NCI-H2081 treated with DMSO at 0.1 percent for 48 hours (cell line): ENCODE results near the gene LMO4.

ENCODE experiments used
- DNase-seq: peaks from one replicate; lab custom pipeline; 2025; lab: John Stamatoyannopoulos, UW

Gene LMO4

DNA sequence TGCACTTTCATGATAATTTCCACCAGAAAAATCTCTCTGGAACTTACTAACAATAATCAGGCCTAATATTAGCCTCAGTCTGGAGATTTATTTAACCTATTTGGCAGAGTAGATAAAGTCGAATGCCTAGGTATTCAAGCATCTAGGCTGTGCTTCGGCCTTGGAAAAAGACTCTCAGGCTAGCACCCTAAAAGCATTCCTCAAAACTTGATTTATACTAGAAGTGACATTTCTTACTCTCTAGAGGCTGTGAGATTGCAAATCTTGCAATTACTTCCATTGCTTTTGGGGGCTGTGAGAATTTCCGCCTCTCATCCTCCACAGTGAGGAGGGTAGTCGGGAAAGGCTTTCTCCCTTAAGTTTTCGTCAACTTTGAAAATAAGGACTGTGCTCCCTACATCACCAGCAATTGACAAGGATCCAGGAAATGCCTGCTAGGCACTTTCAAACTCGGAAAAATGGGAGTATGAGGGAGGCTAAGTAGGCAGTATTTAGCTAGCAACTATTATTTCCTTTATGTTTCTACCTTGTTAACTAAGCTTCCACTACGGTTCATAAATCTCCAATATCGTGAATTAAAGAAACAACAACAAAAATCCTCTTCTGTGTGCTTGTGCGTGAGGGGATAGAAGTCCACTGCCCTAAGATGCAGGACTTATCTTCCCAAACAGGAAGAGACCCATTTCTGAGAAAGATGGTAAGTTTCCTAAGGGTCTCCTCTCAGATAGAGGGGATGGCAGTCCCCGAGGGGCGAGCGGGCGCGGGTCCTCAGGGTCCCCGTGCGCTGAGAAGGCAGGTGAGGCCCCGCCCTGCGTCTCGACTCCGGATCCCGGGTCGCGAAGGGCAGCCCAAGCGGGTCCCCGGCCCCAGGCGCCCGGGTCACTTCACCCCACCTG lies 1.1 kb upstream of the LMO4 start:
- no peak for DNase-seq

DNA sequence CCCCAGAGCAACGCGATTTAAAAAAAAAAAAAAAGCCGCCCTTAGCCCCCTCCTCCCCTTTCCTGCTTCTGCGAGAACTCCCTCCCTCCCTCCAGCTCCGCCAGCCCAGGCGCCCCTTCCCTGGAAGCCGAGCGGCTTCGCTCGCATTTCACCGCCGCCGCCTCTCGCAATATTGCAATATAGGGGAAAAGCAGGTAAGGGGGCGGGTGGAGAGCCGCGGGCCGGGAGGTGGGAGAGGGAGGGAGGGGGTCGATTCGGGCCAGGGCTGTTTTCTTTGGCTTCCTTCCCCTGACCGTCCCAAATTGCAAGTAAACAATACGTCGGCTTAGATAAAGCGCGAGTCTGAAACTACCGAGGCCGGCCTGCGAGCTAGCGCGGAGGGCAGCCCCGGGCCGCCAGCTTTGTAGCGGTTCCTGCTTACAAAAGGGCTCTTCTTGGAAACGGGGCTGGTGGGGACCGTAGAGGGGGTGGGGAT lies 408 bp downstream of the LMO4 start:
- no peak for DNase-seq

DNA sequence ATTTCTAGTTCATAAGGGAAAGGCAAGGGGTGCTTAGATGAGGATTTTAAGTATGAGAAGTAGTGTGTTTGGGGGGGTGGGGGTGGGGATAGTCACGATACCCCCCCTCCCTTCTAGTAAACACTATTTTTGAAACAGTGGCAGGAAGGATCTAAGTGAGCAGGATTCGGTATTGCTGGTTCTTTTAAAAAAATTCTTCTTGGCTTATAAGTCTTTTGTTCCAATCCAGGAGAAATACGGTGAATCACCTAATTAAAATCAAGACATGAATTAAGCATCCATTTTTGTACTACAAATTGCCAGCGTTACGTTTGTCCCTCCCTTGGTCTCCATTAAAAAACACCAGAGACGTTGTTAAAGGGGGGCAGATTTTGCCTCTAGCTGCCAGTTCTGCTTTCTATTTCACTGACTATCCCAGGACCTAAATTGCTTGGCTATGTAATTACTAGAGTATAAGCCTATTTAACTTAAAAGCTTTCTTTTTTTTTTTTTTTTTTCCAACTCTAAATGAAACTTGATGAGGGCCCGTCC lies 911 bp downstream of the LMO4 start:
- no peak for DNase-seq

DNA sequence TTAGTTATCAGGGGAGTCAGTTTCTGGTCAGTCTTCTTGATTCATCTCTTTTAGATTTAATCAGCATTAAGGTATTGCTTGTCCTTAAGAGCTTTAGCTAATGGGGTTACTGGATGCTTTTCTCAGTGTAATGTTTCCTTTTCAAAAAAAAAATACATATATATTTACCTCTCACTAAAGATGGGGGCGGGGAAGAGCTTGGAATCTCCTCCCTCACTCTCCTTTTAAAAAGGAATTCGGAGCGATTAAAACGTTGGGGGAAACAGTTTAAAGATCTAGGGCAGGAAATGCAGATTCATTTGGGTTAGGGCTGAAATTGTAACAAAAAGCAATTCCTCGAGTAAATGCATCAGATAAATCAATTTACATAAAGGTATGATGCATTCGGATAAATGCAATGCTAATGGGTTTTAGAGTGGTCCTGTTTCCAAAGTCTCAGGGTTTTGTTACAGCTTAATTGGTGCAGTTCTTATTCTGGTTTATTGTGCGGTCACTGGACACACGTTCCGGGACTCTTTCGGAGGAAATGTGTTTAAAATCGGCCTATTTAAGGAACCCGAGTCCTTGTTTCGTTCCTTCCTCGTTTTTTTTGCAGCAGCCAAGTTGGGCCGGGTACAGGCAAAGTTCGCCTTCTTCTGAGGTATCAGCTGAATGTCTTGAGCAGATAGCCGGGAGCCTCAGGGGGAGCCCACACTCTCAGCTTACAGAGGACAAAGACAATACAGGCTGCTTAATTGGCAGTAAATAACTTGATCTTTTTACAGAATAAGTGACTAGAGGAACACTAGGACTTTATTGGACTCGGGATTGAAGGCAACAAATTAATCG lies 1.6 kb downstream of the LMO4 start:
- DNase-seq: no peak

DNA sequence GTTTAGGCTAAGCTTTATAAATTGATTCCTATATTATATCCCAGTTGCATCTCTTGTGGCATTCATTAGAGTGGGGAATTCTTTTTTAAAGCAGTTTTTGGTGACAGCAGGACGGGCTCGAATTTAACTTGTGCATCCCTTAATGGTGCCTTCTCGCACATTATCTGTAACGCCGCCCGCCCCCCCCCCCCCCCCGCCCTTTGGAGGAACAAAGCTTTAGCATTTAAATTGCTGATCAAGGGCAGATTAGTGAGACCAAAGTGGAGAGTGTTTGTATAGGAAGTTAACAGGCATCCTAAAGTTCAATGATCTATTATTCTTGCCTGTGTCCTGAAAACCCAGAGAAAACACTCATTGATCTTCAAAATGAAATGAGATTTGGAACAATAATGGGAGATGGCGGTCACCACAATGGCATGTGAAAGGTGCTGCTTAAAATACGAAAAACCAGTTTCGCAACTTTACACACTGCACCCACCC lies 2.2 kb downstream of the LMO4 start:
- no peak for DNase-seq

DNA sequence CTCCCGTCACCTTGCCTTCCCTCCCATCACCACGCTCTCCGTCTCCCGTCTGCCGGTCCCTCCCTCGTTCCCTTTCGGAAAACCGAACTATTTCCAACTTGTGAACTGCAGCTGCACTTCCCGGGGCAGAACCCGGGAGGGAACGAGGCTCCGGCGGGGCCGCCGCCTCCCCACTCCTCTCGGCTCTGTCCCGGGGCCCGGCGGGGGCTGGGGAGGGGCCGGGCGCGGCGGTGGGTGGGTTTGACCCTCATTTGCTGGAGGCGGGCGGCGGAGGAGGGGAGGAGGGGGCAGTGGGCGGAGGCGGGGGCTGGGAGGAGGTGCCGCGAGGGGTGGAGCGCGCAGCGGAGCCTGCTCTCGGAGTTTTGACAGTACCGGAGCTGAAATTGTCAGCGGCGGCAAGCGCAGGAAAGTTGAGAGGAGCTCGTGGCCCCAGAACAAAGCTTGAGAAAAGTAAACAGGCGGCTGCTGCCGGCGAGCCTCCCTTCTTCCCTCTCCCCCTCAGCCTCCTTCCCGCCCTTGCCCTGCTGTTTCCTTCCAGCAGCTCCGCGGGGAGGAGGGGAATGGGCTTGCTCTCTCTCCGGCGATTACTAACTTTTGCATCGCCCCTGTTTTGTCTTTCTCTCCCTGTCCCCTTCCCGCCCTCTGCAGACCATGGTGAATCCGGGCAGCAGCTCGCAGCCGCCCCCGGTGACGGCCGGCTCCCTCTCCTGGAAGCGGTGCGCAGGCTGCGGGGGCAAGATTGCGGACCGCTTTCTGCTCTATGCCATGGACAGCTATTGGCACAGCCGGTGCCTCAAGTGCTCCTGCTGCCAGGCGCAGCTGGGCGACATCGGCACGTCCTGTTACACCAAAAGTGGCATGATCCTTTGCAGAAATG lies 2.9 kb downstream of the LMO4 start:
- no peak for DNase-seq

DNA sequence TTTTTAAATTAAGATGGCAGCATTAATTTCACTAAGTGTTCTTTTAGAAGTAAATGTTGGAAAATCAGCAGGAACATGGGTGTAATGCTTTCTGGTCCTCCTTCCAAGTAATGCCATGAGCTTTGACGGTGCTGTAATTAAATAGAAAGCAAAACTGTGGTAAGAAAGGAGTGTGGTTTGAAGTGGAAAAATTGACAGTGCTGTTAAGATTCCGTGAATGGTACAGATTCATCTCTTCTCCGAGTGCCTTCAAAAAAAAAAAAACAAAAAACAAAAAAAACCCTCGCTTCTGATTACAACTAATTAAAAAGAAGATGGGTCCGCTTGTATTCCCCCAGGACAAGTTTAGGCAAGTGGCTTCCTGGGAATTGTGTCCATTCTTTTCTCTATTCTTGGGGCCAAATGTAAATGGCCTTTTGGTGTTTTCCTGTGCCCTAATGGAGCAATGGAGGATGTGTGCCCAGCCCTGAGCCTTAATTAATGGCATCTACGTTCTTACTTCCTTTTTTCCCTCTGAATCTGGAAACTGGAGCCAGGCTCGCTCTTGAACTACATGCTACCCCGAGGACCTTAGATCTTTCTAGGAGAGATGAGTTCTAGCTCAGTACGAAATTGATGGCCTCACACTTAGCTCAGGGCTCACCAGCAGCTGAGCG lies 5.1 kb downstream of the LMO4 start:
- DNase-seq: no peak

DNA sequence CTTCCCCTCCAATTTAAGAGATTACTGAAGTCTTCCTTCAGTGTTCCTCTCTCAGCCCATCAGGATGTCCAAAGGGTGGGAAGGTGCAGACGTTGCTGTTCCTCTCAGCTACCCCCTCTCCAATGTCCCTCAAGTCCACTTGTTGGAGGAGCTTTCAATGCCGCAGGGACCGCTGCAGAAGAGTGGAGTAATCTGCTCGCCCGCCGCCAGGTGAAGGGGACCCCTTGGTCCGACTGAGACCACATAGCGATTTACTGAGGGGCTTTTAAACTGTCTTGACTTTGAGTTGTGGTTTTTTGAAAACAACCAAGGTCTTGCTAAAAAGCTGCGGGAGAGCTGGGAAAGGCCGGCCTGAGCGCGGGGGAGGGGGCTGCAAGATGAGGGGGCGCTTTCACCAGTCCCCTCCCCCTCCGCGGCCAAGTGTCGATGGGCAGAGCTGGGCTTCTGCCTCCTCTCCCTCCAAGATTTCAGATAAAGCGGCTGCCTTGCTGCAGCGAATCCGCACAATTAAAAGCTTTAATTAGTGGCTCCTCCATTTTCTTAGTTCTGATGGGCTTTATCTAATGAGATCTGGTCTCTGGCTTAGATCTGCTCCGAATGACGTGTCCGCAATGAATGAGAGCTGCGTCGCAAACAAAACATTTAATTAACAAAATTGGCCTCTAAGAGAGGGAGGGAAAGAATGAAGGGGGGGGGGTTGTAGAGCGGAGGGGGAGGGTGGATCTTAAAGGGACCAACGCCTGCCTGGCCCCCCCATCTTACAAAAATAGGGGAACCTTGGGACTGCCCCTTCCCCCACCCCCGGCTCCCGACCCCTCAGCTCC lies 5.9 kb downstream of the LMO4 start:
- DNase-seq: no peak

DNA sequence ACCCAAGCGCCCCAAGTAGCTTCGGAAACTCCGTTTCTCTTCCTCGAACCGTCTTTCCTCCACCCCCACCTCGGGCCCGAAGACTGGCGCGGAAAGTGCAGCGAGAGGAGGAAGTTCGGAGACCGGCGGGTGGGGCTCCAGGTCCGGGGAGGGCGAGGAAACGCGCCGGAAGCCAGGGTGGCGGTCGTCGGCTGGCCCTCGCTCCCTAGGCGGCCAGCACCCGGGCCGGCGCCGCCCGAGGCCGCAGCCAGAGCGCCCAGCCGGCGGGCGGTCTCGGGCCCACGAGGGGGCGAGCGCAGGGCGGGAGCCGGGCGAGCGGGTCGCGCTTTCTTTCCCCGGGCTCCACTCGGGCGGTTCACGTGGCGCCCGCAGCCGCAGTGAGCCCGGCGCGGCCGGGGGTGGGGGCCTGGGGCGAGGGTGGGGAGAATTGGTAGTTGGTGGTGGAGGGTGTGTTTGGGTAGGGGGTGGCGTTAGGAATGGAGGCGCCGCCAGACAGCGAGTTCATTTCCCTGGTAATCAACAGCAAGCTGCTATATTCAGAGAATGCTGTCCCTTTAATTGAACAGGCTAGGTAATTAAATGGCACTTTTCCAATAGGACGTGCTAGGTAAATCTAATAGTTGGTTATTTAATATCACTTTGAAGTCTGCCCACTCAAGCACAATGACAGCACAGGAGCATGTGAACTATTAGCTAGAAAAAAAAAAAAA lies 6.7 kb downstream of the LMO4 start:
- no peak for DNase-seq

DNA sequence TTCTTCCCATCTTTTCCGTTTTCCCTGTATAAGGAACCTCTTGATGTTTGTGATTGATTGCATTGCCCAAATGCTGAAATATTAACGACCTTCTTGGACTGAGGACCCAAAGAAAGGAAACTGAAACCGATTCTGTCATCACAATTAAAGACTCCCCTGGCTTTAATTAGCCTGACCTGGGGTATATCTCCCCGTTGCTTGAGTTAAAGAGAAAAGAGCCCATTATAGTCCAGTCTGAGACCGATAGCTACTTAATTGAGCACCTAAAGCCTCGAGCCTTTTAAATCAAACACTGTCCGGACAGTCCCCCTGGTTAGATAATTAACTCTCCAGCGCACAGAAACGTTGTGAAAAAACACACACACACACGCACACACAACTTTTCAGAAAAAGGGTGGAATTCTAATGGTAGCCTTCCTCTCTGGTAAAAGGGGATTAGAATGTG lies 8.0 kb downstream of the LMO4 start:
- no peak for DNase-seq

DNA sequence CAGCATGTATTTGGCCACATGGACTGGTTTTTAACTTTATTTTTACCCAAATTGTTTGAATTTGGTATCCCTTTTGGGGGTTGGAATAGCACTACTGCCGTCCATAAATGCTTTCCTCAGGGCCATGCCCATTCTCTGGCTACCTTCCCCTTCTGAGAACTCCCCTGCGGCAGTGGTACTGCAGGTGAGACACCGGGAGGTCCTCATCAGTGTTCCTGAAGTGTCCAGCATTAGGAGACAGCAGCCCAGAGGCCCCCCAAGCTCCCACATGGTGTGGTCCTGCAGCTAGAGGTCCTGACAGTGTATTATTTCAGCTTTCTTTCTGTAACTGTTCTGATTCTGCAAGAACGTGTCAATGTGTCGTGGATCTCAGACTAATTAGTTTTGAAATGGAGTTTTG lies 8.9 kb downstream of the LMO4 start:
- DNase-seq: no peak

DNA sequence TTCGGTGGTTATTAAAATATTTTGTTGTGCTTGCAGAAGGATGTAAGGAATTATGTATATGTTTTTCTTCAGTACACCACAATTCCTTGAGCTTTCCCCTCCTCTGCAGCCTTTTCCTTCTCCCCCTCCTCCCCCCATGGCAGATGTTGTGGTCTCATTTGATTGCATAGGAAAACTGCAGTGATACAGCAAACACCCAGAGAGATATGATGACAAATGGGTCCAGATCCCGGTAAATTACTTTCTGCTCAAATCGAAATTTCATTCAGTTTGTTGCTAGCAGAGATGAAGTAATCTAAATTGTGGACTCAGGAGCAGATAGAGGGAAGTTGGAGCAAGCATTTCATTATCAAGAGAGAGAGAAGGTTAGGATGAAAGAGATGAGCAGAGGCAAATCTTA lies 9.9 kb downstream of the LMO4 start:
- no peak for DNase-seq

DNA sequence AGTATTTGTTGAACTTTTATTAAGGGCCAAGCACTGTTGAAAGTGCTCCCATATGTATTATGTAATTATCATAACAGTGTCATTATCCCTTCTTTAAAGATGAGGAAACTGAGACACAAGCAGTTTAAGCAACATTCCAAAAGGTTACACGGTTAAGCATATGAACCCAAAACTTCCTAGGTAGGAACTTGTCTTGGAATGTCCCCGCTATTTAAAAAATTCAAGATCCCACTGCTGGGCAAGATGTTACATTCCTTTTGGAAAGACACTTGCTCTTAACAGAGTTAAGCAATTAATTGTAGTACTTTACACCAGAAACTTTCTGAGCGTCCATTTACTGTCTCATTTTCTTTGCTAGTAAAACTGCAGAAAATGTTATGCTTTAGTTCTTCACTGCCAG lies 15.6 kb downstream of the LMO4 start:
- no peak for DNase-seq

DNA sequence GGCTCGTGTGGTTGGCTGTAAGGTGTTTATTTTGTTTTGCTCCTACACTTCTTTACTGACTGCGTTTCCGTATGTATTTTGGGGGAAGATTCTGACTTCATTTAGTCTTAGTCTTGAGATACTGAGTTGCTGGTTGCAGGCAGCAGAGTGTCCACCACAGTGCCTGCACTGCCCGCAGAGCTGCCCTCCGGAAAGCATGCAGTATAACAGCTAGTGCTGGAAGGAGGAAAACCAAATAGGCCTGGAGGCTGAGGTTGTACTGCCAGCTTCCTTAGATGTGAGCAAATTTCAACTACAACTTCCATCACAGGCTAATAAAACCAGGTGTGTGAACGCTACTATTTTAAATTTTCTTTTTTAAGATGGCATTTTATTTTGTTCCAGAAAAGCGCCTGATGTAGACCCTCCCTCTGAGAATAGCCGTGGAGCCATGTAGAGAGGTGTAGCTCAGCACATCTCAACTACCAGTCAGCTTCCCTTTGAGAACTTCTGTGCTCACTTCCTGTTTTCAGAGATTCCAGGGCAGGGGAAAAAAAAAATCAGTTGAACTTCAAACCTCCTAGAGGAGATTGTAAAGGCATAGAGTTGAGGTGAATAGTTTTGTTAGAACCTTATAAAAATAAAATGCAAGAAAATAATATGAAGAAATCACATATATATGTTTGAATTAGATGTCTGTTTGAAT lies 17.6 kb downstream of the LMO4 start:
- DNase-seq: no peak

DNA sequence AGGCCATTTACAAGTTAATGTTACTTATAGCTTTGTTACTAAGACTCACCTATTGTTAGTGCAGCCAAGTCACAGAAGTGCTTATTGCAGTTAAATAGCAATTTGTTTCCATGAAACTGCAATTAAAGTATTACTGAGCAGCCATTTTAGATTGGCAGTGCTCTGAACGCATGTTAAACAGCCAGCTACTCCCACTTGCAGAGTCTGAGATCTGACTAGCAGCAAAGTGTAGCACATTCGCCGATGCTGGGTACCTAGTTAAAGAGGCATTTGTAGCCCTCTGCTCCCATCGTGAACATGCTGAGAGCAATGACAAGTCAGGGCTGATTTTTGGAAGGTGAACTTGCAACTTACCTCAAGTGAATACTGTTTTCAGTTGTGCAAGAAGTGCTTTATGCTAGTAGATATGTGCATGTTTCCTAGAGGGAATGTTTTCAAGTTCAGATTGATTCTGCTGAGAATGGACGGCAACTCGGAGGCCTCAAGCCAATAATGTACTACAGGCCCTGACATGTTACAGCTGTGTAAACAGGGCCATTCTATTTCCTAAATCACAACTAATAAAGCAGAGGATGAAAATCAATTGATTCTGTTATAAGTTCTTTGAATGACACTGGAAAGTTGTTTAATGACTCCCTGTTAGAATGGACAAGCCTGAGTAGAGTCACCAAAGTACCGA lies 19.8 kb downstream of the LMO4 start:
- DNase-seq: no peak

DNA sequence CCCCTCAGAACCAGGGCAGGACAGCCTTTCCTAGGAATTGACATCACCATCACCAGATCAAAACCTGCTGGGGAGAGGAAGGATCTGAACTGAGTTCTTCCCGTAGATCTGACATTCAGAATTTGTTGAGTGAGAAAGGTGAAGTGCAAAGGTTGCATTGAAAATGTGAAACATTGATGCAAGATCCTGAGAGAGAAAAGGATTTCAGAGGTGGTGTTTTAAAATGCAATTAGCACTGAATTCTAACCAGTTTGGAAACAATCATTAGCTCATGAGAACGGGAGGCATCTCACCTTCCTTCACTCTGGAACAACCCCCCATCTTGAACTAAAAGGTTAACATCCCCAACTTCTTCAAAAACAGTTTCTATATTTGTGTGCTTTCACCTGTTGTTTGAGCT lies 20.4 kb downstream of the LMO4 start:
- no peak for DNase-seq

DNA sequence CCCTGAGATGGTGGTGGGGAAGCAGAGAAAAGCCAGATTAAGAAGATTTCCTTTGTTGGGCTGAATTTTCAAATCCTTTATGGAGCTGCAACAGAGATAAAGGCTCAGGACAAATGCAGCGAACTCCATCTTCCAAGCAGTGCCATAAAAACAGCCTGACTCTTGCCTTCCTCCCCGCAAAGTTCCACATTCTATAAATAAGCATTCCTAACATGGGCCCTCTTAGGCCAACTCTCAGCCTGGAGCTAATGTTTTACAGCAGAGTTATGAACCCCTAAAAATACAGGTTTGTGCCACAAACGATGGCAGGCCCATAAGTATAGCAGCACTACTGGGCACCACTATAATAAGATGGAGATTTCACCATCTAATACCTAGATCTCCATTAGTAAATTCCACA lies 27.2 kb downstream of the LMO4 start:
- DNase-seq: no peak

DNA sequence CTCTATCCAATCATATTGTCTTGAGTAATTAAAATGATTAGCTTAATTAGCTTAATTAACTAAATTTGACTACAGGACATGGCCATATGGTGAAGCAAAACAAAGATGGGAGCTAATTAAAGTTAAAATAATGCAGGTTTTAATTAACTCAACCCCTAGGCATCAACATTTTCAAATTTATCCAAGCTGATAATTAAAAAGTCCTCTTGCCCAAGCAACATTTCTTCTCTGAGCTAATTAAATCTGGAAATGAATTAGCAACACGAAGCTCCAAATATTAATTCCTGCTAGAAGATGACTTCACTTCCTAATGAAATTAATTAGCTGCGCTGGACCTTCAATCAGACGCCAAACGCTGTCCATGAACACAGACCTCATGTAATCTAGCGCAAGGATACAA lies 27.9 kb downstream of the LMO4 start:
- no peak for DNase-seq
